ENCODE data around the gene PDE4D. TPM values are rescaled to one million over a fixed set of nuclear protein-coding genes. Genes with fewer than 3 reads are reported as not detected.

The PDE4D gene
- polyA plus RNA-seq, 10 donors = 28.0 to 57.2 (median 38.6) TPM

- DNase-seq = peak in 1 of 3 donors; percentile 44
Measured at GRCh38 chr5:59259237-59259636, 634.3 kb downstream of the PDE4D start.

- DNase-seq = no peak
Measured at GRCh38 chr5:59257488-59258400, 635.8 kb downstream of the PDE4D start.

- no peak for DNase-seq
Measured at GRCh38 chr5:59256331-59256730, 637.2 kb downstream of the PDE4D start.

GRCh38 chr5:59254055-59254687 lies 639.4 kb downstream of the PDE4D start:
- no peak for DNase-seq

GRCh38 chr5:59253625-59254024 lies 639.9 kb downstream of the PDE4D start:
- DNase-seq = no peak

- DNase-seq = no peak
Measured at GRCh38 chr5:59251627-59252026, 641.9 kb downstream of the PDE4D start.

- no peak for DNase-seq
Measured at GRCh38 chr5:59249726-59250125, 643.8 kb downstream of the PDE4D start.

GRCh38 chr5:59249160-59249559 lies 644.4 kb downstream of the PDE4D start:
- no peak for DNase-seq

- DNase-seq = no peak
Measured at GRCh38 chr5:59246882-59247281, 646.6 kb downstream of the PDE4D start.

GRCh38 chr5:59246145-59246869 lies 647.2 kb downstream of the PDE4D start:
- DNase-seq = peak in 2 of 3 donors; percentile 45 to 73

GRCh38 chr5:59245198-59245597 lies 648.3 kb downstream of the PDE4D start:
- peak in 1 of 3 donors; percentile 51 for DNase-seq

- DNase-seq = no peak
Measured at GRCh38 chr5:59241552-59241951, 652.0 kb downstream of the PDE4D start.

GRCh38 chr5:59241119-59241518 lies 652.4 kb downstream of the PDE4D start:
- DNase-seq = no peak

GRCh38 chr5:59238126-59238902 lies 655.2 kb downstream of the PDE4D start:
- no peak for DNase-seq

- no peak for DNase-seq
Measured at GRCh38 chr5:59236986-59237385, 656.5 kb downstream of the PDE4D start.

GRCh38 chr5:59236448-59236847 lies 657.1 kb downstream of the PDE4D start:
- DNase-seq = peak in 1 of 3 donors; percentile 53

GRCh38 chr5:59234236-59234635 lies 659.3 kb downstream of the PDE4D start:
- DNase-seq = no peak

- no peak for DNase-seq
Measured at GRCh38 chr5:59231221-59231931, 662.1 kb downstream of the PDE4D start.

- DNase-seq = peak in 1 of 3 donors; percentile 70
Measured at GRCh38 chr5:59222687-59223511, 670.6 kb downstream of the PDE4D start.

- DNase-seq = peak in 1 of 3 donors; percentile 67
Measured at GRCh38 chr5:59221769-59222168, 671.8 kb downstream of the PDE4D start.

Data from muscle of back (tissue), 11 donors.